ENCODE measurements around the gene MYH7B.

Gene MYH7B

GRCh38 chr20:34992751-34993417 is 37.2 kb downstream of the MYH7B start:
- no peak for DNase-seq

GRCh38 chr20:34993941-34994508 is 38.4 kb downstream of the MYH7B start:
- DNase-seq: no peak

- no peak for DNase-seq
Observed at GRCh38 chr20:34994509-34995131, 39.0 kb downstream of the MYH7B start.

GRCh38 chr20:34995192-34995591 is 39.5 kb downstream of the MYH7B start:
- no peak for DNase-seq

- no peak for DNase-seq
Observed at GRCh38 chr20:34995696-34996095, 40.0 kb downstream of the MYH7B start.

GRCh38 chr20:34996243-34997028 is 40.8 kb downstream of the MYH7B start:
- DNase-seq: no peak

GRCh38 chr20:34997131-34997561 is 41.5 kb downstream of the MYH7B start:
- peak in 1 of 2 donors; percentile 14 for DNase-seq

GRCh38 chr20:34997774-34998173 is 42.1 kb downstream of the MYH7B start:
- DNase-seq: no peak

- DNase-seq: no peak
Observed at GRCh38 chr20:34998331-34998950, 42.8 kb downstream of the MYH7B start.

- DNase-seq: no peak
Observed at GRCh38 chr20:34999021-34999451, 43.4 kb downstream of the MYH7B start.

- no peak for DNase-seq
Observed at GRCh38 chr20:34999782-35000181, 44.1 kb downstream of the MYH7B start.

- DNase-seq: no peak
Observed at GRCh38 chr20:35000311-35000921, 44.7 kb downstream of the MYH7B start.

GRCh38 chr20:35000922-35001595 is 45.4 kb downstream of the MYH7B start:
- DNase-seq: no peak

GRCh38 chr20:35001596-35002362 is 46.1 kb downstream of the MYH7B start:
- no peak for DNase-seq

GRCh38 chr20:35002426-35003210 is 47.0 kb downstream of the MYH7B start:
- no peak for DNase-seq

- no peak for DNase-seq
Observed at GRCh38 chr20:35003211-35004031, 47.8 kb downstream of the MYH7B start.

GRCh38 chr20:35004051-35004725 is 48.5 kb downstream of the MYH7B start:
- DNase-seq: no peak

GRCh38 chr20:35004749-35005462 is 49.2 kb downstream of the MYH7B start:
- DNase-seq: no peak
